ENCODE data around the gene P3H3. TPM values are rescaled to one million over a fixed set of nuclear protein-coding genes. Genes with fewer than 3 reads are reported as not detected.

The P3H3 gene
- total and polyA plus RNA-seq, 9 of the 15 experiments (the other 6 are each of a cell fraction or from before 2014, with no cell fraction given): 0.03 to 15.0 (median 4.8) TPM

DNA sequence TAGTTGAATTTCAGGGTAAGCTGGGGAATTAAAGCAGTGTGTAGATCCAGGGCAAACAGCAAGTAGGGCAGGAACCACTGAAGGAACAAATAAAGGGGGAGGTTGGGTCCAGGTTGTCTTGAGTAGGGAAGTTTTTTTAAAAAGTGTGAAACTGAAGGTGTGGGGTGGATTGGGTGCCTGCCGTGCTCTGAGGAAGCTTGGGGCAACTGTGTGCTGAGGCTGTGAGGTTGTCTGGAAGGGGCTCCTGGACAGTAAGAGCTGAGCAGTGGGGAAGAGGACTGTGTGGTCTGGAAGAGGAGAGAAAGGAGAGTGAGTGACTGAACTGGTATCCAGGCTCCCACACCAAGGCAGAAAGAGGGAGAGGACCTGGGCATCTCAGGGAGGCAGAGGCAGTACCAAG, 17.4 kb upstream of the P3H3 start (continued):
- TF ChIP-seq, protein P1, sequence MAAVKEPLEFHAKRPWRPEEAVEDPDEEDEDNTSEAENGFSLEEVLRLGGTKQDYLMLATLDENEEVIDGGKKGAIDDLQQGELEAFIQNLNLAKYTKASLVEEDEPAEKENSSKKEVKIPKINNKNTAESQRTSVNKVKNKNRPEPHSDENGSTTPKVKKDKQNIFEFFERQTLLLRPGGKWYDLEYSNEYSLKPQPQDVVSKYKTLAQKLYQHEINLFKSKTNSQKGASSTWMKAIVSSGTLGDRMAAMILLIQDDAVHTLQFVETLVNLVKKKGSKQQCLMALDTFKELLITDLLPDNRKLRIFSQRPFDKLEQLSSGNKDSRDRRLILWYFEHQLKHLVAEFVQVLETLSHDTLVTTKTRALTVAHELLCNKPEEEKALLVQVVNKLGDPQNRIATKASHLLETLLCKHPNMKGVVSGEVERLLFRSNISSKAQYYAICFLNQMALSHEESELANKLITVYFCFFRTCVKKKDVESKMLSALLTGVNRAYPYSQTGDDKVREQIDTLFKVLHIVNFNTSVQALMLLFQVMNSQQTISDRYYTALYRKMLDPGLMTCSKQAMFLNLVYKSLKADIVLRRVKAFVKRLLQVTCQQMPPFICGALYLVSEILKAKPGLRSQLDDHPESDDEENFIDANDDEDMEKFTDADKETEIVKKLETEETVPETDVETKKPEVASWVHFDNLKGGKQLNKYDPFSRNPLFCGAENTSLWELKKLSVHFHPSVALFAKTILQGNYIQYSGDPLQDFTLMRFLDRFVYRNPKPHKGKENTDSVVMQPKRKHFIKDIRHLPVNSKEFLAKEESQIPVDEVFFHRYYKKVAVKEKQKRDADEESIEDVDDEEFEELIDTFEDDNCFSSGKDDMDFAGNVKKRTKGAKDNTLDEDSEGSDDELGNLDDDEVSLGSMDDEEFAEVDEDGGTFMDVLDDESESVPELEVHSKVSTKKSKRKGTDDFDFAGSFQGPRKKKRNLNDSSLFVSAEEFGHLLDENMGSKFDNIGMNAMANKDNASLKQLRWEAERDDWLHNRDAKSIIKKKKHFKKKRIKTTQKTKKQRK (IDR thresholded peaks at IDR 0.05; ENCODE audit: borderline replicate concordance, low read depth, low read length): no peak
- no peak for TF ChIP-seq ZNF778 (CRISPR knock-in tag; IDR thresholded peaks at IDR 0.05)

DNA sequence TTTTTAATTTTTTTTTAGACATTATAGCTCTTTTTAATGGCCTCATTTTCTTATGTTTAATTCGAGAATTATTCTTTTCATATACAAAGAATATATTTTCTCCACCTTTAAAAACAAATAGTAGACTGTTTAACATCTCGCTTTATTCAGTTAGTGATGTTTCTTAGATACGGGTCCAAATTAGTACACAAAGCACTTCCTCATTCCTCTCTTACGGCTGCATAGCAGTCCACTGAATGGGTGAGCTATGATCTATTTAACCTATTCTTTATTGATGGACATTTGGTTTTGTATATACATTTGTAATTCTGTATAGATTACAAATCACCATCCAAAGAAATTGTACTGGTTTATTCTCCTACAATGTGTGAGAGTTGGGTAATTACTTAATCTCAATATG, 14.8 kb upstream of the P3H3 start:
- H3K79me2 ChIP-seq (ENCODE audit: control insufficient read depth, insufficient read depth, low read length): no peaks in the 10 kb centered on the region
- H2AFZ ChIP-seq (ENCODE audit: low read depth, low read length): no peak overlapping the region
- H3K9me1 ChIP-seq (ENCODE audit: control insufficient read depth, insufficient read depth, low read length): no peaks in the 10 kb centered on the region
- DNase-seq (ENCODE audit: extremely low read depth in 1 of 4, low spot score in 3 of 4): no peak
- no peaks in the 10 kb centered on the region for H3K9me3 ChIP-seq (replicated peaks; ENCODE audit: control insufficient read depth, insufficient read depth, low read depth, low read length)
- H3K4me1 ChIP-seq (replicated peaks in 1 of 2; ENCODE audit: control insufficient read depth in 2 of 2, insufficient read depth in 2 of 2, low read length in 2 of 2): peaks cover 2 to 7% of the 10 kb centered on the region in 2 experiments; a peak in 3 of 5 replicates
- no peak overlapping the region for H3K4me3 ChIP-seq
- H3K27me3 ChIP-seq (ENCODE audit: control insufficient read depth in 2 of 2, insufficient read depth in 2 of 2, low read length in 2 of 2): no peaks in the 10 kb centered on the region
- WGBS (ENCODE audit: insufficient coverage, low coverage, missing lambda C conversion rate): 10% methylated on average over 4 of the region's 4 CpGs
- BruUV-seq (replicated peaks): no TSS peak
- no peak for ATAC-seq
- intact Hi-C loops (cut with micrococcal nuclease): no loop called here
- POLR2A ChIA-PET: interaction anchor here (0.8 to 1.3 kb wide), 3 partner anchors 9 to 17 kb away, joined by 3 read pairs; no protein-coding TSS in a partner anchor
- no peak overlapping the region for H3K9ac ChIP-seq (ENCODE audit: insufficient read depth in 1 of 2, low read depth in 2 of 2, low read length in 2 of 2)
- no peaks in the 10 kb centered on the region for H4K20me1 ChIP-seq (replicated peaks; ENCODE audit: control insufficient read depth, insufficient read depth, low read length)
- H3K27ac ChIP-seq (ENCODE audit: extremely low read depth, low read depth, low read length): no peak overlapping the region
- TF ChIP-seq EP400 (IDR thresholded peaks at IDR 0.05) (no peak), RBM25 (IDR thresholded peaks at IDR 0.05; ENCODE audit: low read depth, low read length, severe bottlenecking) (no peak), ZBTB7A (IDR thresholded peaks at IDR 0.05; ENCODE audit: borderline replicate concordance, control insufficient read depth, low read depth, low read length) (no peak), TAF1 (IDR thresholded peaks at IDR 0.05; ENCODE audit: control insufficient read depth, extremely low read depth, insufficient read depth, low read length, severe bottlenecking) (no peak), MAFF (IDR thresholded peaks at IDR 0.05; ENCODE audit: low read length) (no peak), PTRF (tag; IDR thresholded peaks at IDR 0.05) (no peak), SPI1 (IDR thresholded peaks at IDR 0.05; ENCODE audit: borderline replicate concordance, low read depth, low read length) (peak; percentile 93)
- FAIRE-seq: no peak
- no peak overlapping the region for H3K4me2 ChIP-seq (ENCODE audit: insufficient read depth, low read length)
- H3K36me3 ChIP-seq (ENCODE audit: control insufficient read depth, insufficient read depth, low read length): no peaks in the 10 kb centered on the region
- CTCF ChIA-PET (ENCODE audit: low intra/inter-chr PET ratio): no interaction called here
- in situ Hi-C loops (cut with MboI): no loop called here

Measured in K562 (cell line).